Measurements from ENCODE around the gene CELF4. TPM values are rescaled to one million over a fixed set of nuclear protein-coding genes. Genes with fewer than 3 reads are reported as not detected.

The CELF4 gene
- total RNA-seq, 1 donor from 2014 or later, result 0.22 TPM

- TF ChIP-seq CTCF (IDR thresholded peaks at IDR 0.05), result no peak
- peaks cover 7% of the 10 kb centered on the region for H3K4me1 Mint-ChIP-seq (ENCODE audit: low read depth)
- DNase-seq (ENCODE audit: low spot score), result no peak
- no peak overlapping the region for H3K4me3 Mint-ChIP-seq (ENCODE audit: unreplicated experiment)
- H3K36me3 Mint-ChIP-seq (ENCODE audit: low read depth), result peaks cover 3% of the 10 kb centered on the region
- peaks cover 75% of the 10 kb centered on the region for H3K27me3 Mint-ChIP-seq (ENCODE audit: low read depth)
- H3K27ac Mint-ChIP-seq (ENCODE audit: unreplicated experiment), result no peak overlapping the region
- no peaks in the 10 kb centered on the region for H3K9me3 Mint-ChIP-seq (ENCODE audit: low read depth)
These were observed 78.8 kb downstream of the CELF4 start for GRCh38 chr18:37486848-37487247.

- TF ChIP-seq CTCF (IDR thresholded peaks at IDR 0.05), result peak; percentile 62
- Mint-ChIP-seq H3K9me3 (ENCODE audit: low read depth) (no peaks in the 10 kb centered on the region), H3K4me1 (ENCODE audit: low read depth) (peaks cover 7% of the 10 kb centered on the region), H3K27ac (ENCODE audit: unreplicated experiment) (no peak overlapping the region), H3K27me3 (ENCODE audit: low read depth) (peaks cover 79% of the 10 kb centered on the region), H3K36me3 (ENCODE audit: low read depth) (peaks cover 3% of the 10 kb centered on the region), H3K4me3 (ENCODE audit: unreplicated experiment) (no peak overlapping the region)
- no peak for DNase-seq (ENCODE audit: low spot score)
These were observed 80.4 kb downstream of the CELF4 start for GRCh38 chr18:37484983-37485834.

- Mint-ChIP-seq H3K27me3 (ENCODE audit: low read depth) (peaks cover 80% of the 10 kb centered on the region), H3K9me3 (ENCODE audit: low read depth) (no peaks in the 10 kb centered on the region), H3K4me1 (ENCODE audit: low read depth) (peaks cover 7% of the 10 kb centered on the region), H3K4me3 (ENCODE audit: unreplicated experiment) (no peak overlapping the region), H3K27ac (ENCODE audit: unreplicated experiment) (no peak overlapping the region), H3K36me3 (ENCODE audit: low read depth) (peaks cover 3% of the 10 kb centered on the region)
- DNase-seq (ENCODE audit: low spot score), result no peak
- TF ChIP-seq CTCF (IDR thresholded peaks at IDR 0.05), result no peak
These were observed 81.4 kb downstream of the CELF4 start for GRCh38 chr18:37483984-37484819.

GRCh38 chr18:37483221-37483971 is 82.2 kb downstream of the CELF4 start:
- no peak for TF ChIP-seq CTCF (IDR thresholded peaks at IDR 0.05)
- no peak for DNase-seq (ENCODE audit: low spot score)
- peaks cover 75% of the 10 kb centered on the region for H3K27me3 Mint-ChIP-seq (ENCODE audit: low read depth)
- peaks cover 3% of the 10 kb centered on the region for H3K36me3 Mint-ChIP-seq (ENCODE audit: low read depth)
- H3K9me3 Mint-ChIP-seq (ENCODE audit: low read depth), result no peaks in the 10 kb centered on the region
- no peak overlapping the region for H3K27ac Mint-ChIP-seq (ENCODE audit: unreplicated experiment)
- no peak overlapping the region for H3K4me3 Mint-ChIP-seq (ENCODE audit: unreplicated experiment)
- peaks cover 7% of the 10 kb centered on the region for H3K4me1 Mint-ChIP-seq (ENCODE audit: low read depth)

- Mint-ChIP-seq H3K4me3 (ENCODE audit: unreplicated experiment) (no peak overlapping the region), H3K27ac (ENCODE audit: unreplicated experiment) (no peak overlapping the region), H3K36me3 (ENCODE audit: low read depth) (peaks cover 3% of the 10 kb centered on the region), H3K9me3 (ENCODE audit: low read depth) (no peaks in the 10 kb centered on the region), H3K27me3 (ENCODE audit: low read depth) (peaks cover 74% of the 10 kb centered on the region), H3K4me1 (ENCODE audit: low read depth) (peaks cover 5% of the 10 kb centered on the region)
- TF ChIP-seq CTCF (IDR thresholded peaks at IDR 0.05), result no peak
- no peak for DNase-seq (ENCODE audit: low spot score)
These were observed 83.2 kb downstream of the CELF4 start for GRCh38 chr18:37482433-37482832.

All from chondrocyte (in vitro differentiated cells).